Osteoblast (primary cell): ENCODE results near the gene MS4A8. TPM values are rescaled to one million over a fixed set of nuclear protein-coding genes. Genes with fewer than 3 reads are reported as not detected.
"Not testable (repeated sequence)": the region's sequence is repeated elsewhere in the genome, so short reads cannot be mapped to it uniquely, and the experiment has no call there.

Source experiments
- DNase-seq: peaks from one replicate; pipeline ENCODE4 v3.0.0; 2011; ENCODE audit warnings: low spot score, mixed read lengths; ENCODE audit not compliant: insufficient read length; ENCODE audit errors: missing footprints
- H2AFZ ChIP-seq: 2 replicates; pipeline ENCODE4 v1.6.0; 2011; ENCODE audit warnings: mild to moderate bottlenecking, low read length
- H3K27ac ChIP-seq: 2 replicates; pipeline ENCODE4 v1.5.1; 2011; ENCODE audit warnings: mild to moderate bottlenecking, low read depth, low read length, moderate library complexity
- H3K27me3 ChIP-seq: 2 replicates; pipeline ENCODE4 v1.6.0; 2012; ENCODE audit warnings: mild to moderate bottlenecking, control low read depth, inconsistent platforms, low read length, moderate library complexity; ENCODE audit not compliant: insufficient read depth
- H3K36me3 ChIP-seq: 2 replicates; pipeline ENCODE4 v1.5.1; 2011; ENCODE audit warnings: mild to moderate bottlenecking, low read length, control low read depth, moderate library complexity; ENCODE audit not compliant: insufficient read depth
- H3K4me1 ChIP-seq: 2 replicates; pipeline ENCODE4 v1.5.1; 2011; ENCODE audit warnings: mild to moderate bottlenecking, low read length, control low read depth, moderate library complexity; ENCODE audit not compliant: insufficient read depth
- H3K4me2 ChIP-seq: 2 replicates; pipeline ENCODE4 v1.6.0; 2011; ENCODE audit warnings: mild to moderate bottlenecking, low read length; ENCODE audit not compliant: insufficient read depth
- H3K4me3 ChIP-seq: fragments of 200-600 bp; sonication (generic); 3 replicates; pipeline ENCODE4 v1.5.1; 2012; ENCODE audit warnings: mild to moderate bottlenecking, low read length, inconsistent platforms; ENCODE audit not compliant: insufficient read depth
- H3K79me2 ChIP-seq: 2 replicates; pipeline ENCODE4 v1.6.0; 2012; ENCODE audit warnings: mild to moderate bottlenecking, low read length, control low read depth, inconsistent platforms; ENCODE audit not compliant: insufficient read depth
- H3K9me3 ChIP-seq: 2 replicates; pipeline ENCODE4 v1.5.1; 2011; ENCODE audit warnings: low read depth, low read length, control low read depth
- H4K20me1 ChIP-seq: 2 replicates; pipeline ENCODE4 v1.6.0; 2012; ENCODE audit warnings: mild to moderate bottlenecking, low read length, control low read depth; ENCODE audit not compliant: insufficient read depth
- total RNA-seq: library from RNA; depleted of rRNA; stranded (reverse); fragments of >200 nt; gene quantifications from 2 replicates; pipeline ENCODE4 v1.2.3, GENCODE V29; 2012
- TF ChIP-seq, protein P1 (sequence below): IDR thresholded peaks from 2 replicates; pipeline ENCODE4 v1.5.1; 2011; ENCODE audit warnings: mild to moderate bottlenecking, low read depth, low read length, moderate library complexity; ENCODE audit errors: extremely low read depth

Gene MS4A8
- total RNA-seq, 1 donor: not detected

GRCh38 chr11:60757231-60757800 lies 57.9 kb downstream of the MS4A8 start:
- TF ChIP-seq, protein P1, sequence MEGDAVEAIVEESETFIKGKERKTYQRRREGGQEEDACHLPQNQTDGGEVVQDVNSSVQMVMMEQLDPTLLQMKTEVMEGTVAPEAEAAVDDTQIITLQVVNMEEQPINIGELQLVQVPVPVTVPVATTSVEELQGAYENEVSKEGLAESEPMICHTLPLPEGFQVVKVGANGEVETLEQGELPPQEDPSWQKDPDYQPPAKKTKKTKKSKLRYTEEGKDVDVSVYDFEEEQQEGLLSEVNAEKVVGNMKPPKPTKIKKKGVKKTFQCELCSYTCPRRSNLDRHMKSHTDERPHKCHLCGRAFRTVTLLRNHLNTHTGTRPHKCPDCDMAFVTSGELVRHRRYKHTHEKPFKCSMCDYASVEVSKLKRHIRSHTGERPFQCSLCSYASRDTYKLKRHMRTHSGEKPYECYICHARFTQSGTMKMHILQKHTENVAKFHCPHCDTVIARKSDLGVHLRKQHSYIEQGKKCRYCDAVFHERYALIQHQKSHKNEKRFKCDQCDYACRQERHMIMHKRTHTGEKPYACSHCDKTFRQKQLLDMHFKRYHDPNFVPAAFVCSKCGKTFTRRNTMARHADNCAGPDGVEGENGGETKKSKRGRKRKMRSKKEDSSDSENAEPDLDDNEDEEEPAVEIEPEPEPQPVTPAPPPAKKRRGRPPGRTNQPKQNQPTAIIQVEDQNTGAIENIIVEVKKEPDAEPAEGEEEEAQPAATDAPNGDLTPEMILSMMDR: no peak
- no peaks in the 10 kb centered on the region for H4K20me1 ChIP-seq

DNA sequence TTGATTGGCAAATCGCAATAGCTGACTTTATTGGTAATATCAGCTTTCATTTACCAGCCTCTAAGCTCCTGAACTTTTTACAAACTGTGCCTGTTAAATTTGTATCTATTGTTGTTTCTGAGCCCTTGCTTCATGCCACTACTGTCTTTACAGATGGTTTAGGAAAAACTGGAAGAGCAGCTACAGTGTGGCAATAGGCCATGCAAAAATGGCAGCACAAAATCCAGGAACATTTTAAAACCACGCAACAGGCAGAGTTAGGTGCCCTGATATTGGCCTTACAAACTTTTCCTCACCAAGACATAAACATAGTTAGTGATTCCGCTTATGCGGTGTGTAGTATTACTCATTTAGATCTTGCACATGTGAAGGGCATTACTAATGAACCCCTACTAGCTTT lies 59.3 kb downstream of the MS4A8 start:
- H3K27me3 ChIP-seq: peaks cover 15% of the 10 kb centered on the region
- H3K36me3 ChIP-seq, H3K4me2 ChIP-seq, DNase-seq, H4K20me1 ChIP-seq, H3K4me1 ChIP-seq, H3K27ac ChIP-seq, H2AFZ ChIP-seq, H3K4me3 ChIP-seq, H3K79me2 ChIP-seq, H3K9me3 ChIP-seq: not testable (repeated sequence)

More at GRCh38 chr11:60757231-60757800, 57.9 kb downstream of the MS4A8 start:
- no peak overlapping the region for H2AFZ ChIP-seq
- H3K79me2 ChIP-seq: no peaks in the 10 kb centered on the region
- H3K4me1 ChIP-seq: no peaks in the 10 kb centered on the region
- H3K9me3 ChIP-seq: no peaks in the 10 kb centered on the region
- H3K36me3 ChIP-seq: no peaks in the 10 kb centered on the region
- H3K27me3 ChIP-seq: peaks cover 8% of the 10 kb centered on the region
- H3K27ac ChIP-seq: no peak overlapping the region
- no peak overlapping the region for H3K4me2 ChIP-seq
- no peak for DNase-seq
- H3K4me3 ChIP-seq: no peak overlapping the region

DNA sequence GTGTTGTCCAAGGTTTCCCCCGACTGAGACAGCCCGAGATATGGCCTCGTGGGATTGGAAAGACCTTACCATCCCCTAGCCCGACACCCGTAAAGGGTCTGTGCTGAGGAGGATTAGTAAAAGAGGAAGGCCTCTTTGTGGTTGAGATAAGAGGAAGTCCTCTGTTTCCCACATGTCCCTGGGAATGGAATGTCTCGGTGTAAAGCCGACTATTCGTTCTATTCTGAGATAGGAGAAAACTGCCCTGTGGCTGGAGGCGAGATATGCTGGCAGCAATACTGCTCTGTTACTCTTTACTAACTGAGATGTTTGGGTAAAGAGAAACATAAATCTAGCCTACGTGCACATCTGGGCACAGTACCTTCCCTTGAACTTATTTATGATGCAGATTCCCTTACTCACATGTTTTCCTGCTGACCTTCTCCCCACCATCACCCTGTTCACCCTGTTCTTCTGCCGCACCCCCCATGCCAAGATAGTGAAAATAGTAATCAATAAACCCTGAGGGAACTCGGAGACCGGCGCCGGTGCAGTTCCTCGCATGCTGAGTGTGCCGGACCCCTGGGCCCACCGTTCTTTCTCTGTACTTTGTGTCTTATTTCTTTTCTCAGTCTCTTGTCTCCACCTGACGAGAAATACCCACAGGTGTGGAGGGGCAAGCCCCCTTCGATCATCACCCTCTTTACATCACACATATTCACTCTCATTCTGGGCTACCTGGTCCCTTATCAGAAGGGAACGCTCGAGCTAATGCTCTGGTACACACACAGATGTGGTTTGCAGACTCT lies 60.2 kb downstream of the MS4A8 start:
- peaks cover 19% of the 10 kb centered on the region for H3K27me3 ChIP-seq
- H2AFZ ChIP-seq: not testable (repeated sequence)

GRCh38 chr11:60761436-60762190 lies 62.2 kb downstream of the MS4A8 start:
- no peak overlapping the region for H3K4me2 ChIP-seq
- no peak overlapping the region for H2AFZ ChIP-seq
- no peaks in the 10 kb centered on the region for H3K9me3 ChIP-seq
- no peaks in the 10 kb centered on the region for H3K79me2 ChIP-seq
- peak; percentile 38 for DNase-seq
- no peaks in the 10 kb centered on the region for H3K36me3 ChIP-seq
- no peaks in the 10 kb centered on the region for H4K20me1 ChIP-seq
- H3K4me3 ChIP-seq: no peak overlapping the region
- TF ChIP-seq, protein P1: no peak
- H3K27ac ChIP-seq: no peak overlapping the region
- H3K27me3 ChIP-seq: peaks cover 19% of the 10 kb centered on the region
- no peaks in the 10 kb centered on the region for H3K4me1 ChIP-seq

More for the DNA sequence above, 60.2 kb downstream of the MS4A8 start:
- not testable (repeated sequence) for H3K27ac ChIP-seq, H3K79me2 ChIP-seq, H3K36me3 ChIP-seq, H3K4me3 ChIP-seq, H3K4me2 ChIP-seq, H3K9me3 ChIP-seq, DNase-seq, H4K20me1 ChIP-seq, H3K4me1 ChIP-seq
